ENCODE results near the gene TACO1.

Gene TACO1

DNA sequence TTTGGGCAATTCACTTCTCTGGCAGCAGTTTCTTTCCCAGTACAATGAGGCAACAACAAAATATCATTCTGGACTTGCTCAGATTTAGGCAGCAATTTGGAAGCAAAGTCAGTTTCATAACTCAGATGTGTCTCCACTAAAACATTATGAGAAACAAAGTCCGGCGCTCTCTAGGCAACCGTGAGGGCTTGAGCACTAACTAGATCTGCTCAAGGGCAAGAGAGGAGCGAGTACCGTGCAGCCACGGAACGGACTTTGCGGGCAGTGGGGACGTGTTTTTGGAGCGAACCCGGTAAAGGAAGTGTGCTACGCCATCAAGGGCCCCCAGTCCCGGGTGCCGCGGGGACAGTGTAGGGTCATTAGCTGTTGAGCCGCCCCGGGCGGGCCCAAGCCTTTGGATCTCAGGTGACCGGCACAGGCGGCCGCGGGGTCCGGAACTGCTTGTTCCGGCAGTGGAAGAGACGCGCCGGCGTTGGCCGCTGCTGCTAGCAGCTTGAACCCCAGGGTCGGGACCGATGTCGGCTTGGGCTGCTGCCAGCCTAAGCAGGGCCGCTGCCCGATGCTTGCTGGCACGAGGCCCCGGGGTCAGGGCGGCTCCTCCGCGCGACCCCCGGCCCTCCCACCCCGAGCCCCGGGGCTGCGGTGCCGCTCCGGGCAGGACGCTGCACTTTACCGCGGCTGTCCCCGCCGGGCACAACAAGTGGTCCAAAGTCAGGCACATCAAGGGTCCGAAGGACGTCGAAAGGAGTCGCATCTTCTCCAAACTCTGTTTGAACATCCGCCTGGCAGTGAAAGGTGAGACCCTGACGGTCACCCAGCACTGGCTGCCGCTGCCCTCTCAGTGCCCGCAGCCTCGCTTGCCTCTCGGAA, at the start of gene TACO1:
TSS of gene TACO1 (plus strand) at position 327 of the 870 bp plus-strand sequence. CDS start at position 516, 189 bp downstream.
- DNase-seq, result peak; percentile 91

DNA sequence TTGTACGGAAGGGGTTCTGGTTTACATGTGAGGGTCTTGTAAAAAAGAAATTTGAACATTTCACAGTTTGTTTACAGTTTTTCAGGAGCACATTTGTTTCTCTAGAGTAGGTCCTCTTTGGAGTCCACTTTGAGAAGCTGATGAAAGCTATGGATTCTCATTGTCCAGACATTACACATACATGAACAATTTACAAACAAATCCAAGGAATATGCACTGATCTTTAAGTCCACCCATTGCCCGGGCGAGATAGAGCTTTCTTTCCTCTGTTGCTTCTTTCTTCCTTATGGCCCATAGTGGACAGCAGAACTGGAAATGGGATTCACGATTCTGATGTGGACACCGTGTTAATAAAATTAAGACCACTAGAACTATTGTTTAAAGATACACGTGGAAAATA, 48.5 kb upstream of the TACO1 start:
- no peak for DNase-seq

DNA sequence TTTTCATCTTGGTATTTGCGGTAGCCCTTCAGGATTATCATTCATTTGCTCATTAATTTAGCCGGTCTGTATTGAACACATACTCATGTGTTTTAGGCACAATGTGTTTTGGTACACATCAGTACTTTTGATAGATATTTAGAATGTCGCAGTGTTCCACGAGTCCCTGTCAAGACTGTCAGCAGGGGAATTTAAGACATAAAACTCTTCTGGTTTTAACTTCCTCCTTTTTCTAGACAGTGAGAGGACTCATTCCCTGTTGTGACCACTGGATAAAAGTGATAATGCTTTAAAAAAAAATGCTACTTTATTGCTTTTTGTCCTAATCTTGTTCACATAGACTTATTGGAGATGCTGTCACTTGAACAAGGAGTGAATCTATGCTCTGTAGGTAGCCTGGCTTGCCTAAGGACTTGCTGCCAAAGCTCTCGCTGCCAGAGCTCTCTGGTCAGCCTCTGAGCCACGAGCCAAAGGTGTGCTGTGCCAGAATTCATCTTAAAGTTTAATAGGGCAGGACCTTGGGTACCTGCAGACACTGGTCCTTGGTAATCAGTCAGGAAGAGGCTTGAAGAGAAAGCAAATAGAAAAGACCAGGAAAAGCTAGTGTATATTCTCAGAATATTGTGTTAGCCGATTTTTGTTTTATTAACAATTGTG, 45.1 kb upstream of the TACO1 start:
- DNase-seq, result no peak

DNA sequence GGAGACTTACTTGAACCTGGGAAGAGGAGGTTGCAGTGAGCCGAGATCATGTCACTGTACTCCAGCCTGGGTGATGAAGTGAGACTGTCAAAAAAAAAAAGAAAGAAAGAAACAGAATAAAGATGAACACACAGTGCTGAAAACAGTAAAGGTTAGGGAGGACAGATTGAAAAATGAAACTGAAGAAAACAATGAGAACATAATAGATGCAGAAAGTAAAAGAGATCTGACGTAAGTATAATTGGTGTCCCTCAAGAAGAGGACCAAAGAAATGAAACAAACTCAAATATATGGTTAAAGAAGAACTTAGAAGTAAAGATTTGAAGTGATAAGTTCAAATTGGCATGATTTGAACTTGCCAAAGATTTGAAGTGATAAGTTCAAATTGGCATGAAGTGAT, 43.3 kb upstream of the TACO1 start:
- DNase-seq, result no peak

DNA sequence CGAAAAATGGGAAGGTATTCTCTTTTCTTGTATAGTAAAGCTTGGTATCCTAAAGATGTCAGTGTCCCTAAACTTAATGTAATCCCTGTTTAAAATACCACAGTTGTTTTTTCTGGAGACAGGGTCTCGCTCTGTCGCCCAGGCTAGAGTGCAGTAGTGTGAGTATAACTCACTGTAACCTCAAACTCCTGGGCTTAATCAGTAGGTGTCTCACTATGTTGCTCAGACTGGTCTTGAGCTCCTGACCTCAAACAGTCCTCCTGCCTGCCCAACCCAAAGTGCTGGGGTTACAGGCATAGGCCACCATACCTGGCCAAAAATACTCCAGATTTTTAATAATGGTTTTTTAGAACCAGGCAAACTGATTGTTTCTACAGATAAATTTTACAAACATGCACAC, 42.3 kb upstream of the TACO1 start:
- no peak for DNase-seq

DNA sequence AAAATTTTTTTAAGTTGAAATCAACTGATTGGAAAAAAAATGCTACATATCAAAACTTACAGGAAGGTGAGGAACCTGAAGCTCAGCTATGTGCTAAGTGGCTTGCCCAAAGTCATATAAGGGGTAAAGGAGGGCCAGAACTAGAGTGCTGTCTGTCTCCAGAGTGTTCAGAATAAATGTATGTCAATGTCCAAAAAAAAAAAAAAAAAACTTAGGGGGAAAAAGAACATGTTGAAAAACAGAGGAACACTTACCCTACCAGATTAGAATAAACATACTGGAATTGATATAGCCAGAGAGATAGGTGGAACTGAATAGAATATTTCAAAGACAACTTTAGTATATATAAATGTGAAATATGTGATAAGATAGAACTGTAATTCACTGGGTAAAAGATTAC, 38.9 kb upstream of the TACO1 start:
- DNase-seq, result no peak

DNA sequence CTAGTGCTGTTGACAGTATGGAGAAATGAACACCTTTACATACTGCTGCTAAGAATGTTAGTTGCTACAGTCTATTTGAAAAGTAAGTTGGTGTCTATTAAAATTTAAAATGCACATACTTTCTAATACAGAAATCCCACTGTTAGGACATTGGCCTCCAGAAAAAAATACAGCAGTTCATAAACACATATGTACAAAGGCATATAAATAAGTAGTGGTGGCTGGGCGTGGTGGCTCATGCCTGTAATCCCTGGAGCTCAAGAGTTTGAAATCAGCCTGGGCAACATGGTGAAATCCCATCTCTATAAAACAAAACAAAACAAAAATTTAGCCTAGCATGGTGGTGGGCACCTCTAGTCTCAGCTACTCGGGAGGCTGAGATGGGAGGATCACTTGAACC, 37.4 kb upstream of the TACO1 start:
- no peak for DNase-seq

DNA sequence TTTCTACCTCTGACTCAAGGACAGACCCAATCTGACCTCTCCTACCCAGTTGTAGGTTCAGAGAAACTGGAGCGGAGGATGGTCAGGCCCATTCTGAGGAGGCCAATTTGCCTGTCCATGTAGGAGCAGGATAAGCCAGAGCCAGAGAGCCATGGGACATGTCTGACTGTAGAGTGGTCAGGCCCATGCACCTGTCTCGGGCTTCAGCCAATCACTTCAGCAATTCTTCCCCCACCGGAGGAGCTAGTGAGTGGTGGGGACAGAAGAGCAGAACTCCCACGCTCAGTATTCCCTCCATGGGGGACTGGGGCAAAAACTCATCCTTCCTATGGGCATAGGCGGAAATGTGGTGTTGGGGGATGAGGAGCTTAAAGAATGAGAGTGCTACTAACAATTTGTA, 36.1 kb upstream of the TACO1 start:
- no peak for DNase-seq

DNA sequence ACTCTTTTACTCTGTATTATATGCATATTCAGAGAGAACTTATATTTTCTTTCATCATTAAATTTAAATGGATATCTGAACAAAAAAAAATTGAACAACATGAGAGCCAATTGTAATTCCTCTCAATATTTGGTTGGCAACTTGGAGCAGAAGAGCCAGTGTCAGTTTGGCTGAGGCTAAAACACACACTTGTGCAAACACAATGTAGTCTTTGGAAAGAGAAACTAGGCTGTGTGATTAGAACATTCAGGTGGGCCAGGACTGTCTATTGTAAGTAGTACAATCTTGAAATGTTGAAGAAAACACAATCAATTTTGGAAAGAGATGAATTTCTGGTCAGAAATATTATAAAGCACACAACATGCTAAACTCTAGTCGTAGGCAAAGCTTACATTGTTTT, 33.5 kb upstream of the TACO1 start:
- no peak for DNase-seq

DNA sequence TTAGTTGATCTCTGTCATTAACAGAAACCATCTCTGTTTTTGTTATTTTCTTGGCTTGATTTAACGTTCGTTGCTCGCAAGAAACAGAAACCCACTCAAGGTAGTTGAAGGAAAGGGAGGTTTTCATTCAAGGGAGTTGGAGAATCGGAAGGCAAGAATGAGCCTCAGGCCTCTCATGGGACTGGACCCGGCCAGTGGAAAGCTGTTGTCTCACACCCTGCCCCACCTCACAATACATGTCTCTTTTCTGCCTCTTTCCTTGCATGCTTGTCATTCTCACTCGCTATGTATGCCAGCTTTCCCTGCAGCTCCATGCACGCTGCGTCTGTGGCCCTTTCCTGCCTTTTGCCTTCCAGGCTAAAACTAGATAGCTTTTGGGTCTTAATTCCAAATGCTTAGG, 32.1 kb upstream of the TACO1 start:
- no peak for DNase-seq

DNA sequence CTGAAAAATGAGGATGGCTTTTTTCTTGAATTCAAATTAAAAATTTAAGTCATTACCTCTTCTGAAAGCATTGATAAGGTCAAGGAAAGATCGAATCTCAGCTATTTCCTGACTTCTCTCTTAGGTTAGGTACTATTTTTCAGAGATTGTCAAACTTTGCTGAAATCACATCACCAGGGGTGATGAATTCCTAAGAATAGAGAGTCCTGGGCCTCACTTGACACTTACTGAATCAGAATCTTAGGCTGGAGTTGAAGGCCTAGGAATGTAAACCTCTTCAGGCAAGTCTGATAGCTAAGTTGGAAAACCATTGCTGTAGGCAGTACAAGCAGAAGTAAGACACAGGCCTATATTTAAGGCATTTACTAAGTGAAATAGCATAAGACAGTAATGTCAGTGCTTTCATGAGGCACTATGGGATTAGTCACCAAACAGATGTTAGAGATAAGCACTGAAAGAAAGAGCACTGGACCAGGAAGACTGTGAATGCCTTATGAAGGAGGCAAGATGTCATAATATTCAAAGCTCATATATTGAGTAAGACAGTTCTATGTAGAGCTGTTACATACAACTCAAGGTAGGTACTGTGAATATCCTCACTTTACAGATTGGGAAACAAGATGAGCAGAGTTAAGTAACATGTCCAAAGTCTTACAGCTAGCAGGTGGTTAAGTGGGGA, 28.9 kb upstream of the TACO1 start:
- no peak for DNase-seq

DNA sequence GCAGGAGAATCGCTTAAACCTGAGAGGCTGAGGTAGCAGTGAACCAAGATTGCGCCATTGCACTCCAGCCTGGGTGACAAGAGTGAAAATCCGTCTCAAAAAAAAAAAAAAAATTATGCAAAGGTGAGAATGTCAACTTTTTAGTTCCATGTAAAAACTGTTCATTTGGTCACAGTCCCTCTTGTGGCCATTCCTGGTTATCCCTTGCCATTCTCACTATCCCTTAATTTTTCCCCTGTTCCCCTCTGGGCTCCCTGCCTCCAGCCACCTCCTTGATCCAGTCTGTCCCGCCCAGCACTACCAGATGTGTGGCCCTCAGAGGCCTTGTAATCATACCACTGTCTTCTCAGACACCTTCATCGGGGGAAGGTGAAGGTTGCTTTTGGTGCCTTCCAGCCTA, 27.1 kb upstream of the TACO1 start:
- DNase-seq, result no peak

DNA sequence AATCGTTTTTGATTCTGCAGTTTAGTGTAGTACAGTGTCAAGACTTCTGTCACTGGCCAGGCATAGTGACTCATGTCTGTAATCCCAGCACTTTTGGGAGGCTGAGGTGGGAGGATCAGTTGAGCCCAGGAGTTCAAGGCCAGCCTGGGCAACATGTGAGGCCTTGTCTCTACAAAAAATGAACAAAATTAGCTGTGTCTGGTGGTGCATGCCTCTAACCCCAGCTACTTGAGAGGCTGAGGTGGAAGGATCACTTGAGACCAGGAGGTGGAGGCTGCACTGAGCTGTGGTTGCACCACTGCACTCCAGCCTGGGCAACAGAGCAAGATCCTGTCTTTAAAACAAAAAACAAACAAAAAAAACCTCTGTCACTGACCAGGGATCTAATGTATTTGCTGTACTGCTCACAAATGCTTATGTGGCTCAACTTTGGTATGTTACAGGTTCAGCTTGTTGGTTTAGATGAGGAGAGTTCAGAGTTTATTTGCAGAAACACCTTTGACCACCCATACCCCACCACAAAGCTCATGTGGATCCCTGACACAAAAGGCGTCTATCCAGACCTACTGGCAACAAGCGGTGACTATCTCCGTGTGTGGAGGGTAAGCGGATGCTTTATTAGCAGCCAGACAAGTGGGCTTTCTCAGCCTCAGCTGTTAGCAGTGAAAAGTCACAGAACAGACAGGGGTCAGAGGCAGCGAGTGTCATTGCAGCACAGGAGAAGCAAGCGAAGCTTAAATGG, 22.5 kb upstream of the TACO1 start:
- DNase-seq, result no peak

DNA sequence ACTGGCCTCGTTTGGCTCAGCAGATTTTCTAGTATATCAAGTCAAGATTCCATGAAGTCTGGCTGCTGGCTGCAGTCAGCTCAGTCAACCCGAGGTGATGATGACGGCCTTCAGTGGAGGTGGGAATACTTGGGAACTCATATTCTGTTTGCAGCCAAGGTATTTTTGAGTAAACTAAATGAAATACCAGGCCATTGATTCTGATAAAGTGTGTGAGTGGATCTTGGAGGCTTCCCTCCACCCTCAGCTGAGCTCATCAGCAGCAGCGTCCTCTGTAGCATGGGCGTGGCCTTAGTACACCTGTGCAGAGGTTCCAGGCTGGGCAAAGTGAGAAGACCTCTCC, 22.0 kb upstream of the TACO1 start:
- DNase-seq, result no peak

DNA sequence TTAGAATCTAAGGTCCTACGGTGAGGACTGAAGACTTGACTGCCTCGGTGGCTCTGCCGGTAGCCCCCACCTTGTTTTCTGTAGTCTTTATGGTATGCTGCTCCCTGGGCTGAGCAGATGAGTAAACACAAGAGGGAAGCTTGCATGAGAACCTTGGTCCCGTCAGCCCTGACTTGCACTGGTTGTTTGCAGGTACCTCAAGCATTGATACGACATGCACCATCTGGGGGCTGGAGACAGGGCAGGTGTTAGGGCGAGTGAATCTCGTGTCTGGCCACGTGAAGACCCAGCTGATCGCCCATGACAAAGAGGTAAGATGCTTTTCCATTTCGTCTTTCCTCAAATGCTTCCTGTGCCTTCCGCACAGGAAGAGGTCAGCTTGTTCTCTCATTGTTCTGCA, 21.1 kb upstream of the TACO1 start:
- no peak for DNase-seq

DNA sequence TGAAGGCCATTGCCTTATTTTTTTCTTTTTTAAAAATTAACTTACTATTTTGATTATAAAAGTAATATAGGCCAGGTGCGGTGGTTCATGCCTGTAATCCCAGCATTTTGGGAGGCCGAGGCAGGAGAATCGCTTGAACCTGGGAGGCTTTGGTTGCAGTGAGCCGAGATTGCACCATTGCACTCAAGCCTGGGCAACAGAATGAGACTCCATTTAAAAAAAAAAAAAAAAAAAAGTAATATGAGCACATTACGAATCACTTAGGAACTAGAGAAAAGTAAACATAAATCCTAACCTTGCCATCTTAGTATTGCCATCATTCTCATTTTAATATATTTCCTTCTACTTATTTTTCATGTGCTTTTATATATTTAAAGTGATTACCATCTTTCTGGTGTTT, 12.9 kb upstream of the TACO1 start:
- no peak for DNase-seq

DNA sequence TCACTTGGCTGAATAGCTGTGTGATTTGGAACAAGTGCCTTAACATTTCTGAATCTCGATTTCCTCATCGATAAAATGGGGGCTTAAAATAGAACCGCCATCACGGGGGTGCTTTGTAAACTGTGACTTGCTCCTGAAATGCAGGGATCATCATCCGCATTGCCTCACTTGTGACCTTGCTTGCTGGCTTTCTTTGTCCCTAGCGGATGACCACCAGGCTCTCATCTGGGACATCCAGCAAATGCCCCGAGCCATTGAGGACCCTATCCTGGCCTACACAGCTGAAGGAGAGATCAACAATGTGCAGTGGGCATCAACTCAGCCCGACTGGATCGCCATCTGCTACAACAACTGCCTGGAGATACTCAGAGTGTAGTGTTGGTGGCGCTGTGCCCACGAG, 11.9 kb upstream of the TACO1 start:
- no peak for DNase-seq

DNA sequence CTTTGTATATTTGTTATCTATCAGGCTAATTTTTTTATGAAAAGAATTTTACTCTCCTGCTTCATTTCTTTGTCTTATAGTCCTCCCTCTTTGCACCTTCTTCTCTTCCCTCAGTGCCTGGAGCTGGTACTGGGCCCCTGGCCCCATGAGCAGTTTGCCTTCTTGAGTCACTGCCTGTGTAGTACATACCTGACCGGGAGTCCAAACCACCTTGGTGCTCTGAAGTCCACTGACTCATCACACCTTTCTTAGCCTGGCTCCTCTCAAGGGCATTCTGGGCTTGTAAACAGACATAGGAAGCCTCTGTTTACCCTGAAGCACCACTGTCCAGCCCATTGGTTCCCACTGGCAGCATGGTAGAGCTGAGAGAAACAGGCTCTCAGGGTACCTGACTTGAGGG, 11.0 kb upstream of the TACO1 start:
- no peak for DNase-seq

DNA sequence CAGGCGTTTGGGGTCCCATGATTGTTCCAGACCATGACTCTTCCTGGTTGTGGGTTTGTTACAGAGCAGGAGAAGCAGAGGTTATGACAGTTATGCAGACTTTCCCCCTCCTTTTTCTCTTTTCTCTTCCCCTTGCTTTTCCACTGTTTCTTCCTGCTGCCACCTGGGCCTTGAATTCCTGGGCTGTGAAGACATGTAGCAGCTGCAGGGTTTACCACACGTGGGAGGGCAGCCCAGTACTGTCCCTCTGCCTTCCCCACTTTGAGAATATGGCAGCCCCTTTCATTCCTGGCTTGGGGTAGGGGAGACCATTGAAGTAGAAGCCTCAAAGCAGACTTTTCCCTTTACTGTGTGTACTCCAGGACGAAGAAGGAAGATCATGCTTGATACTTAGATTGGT, 7.9 kb upstream of the TACO1 start:
- DNase-seq, result no peak

DNA sequence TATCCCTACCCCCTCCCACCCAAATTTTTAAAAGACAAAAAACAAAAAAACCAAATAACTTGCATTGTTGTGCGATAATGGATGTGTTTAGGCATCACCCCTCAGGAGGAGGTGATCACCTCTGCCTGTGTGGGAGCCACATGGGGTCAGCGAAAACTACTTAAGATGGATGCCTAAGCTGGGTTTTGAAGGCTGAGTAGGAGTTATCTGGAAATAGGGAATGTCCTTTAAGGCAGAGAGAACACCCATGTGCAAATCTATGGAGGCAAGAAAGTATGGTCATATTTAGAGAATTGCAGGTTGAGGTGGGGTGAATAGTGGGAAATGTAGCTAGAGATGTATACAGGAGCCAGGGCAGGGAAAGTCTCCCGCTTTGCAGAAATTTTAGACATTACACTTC, 5.6 kb upstream of the TACO1 start:
- DNase-seq, result no peak

DNA sequence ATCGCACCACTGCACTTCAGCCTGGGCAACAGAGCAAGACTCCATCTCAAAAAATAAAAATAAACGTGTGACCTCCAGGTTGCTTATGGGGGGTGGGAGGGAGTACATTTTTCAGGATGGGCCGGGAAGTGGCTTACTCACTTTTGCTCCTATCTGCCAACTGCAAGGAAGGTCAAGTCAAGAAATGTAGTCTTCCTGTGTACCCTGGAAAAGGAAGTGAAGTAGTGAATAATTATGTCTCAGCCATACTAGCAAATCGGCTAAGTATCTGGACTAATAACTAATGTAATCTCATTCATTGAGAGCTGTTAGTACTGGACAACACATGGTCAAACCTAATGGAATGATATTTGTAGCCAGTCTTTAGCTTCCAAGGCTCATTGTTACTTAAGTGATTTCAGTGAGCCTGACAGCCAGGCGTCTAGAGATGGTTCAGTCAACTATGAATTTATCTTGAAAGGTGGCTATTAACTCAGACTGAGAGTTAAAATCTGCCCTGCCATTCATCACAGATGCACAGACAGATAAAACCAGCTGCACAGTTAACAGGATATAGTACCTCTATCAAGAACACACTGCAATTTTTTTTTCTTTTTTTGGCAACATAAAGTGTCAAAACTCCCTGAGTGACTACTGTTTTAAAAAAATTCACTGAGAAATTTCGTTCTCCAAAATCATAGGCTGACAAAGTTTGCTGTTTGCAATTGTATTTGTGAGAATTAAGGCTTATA, 3.7 kb upstream of the TACO1 start:
- no peak for DNase-seq

DNA sequence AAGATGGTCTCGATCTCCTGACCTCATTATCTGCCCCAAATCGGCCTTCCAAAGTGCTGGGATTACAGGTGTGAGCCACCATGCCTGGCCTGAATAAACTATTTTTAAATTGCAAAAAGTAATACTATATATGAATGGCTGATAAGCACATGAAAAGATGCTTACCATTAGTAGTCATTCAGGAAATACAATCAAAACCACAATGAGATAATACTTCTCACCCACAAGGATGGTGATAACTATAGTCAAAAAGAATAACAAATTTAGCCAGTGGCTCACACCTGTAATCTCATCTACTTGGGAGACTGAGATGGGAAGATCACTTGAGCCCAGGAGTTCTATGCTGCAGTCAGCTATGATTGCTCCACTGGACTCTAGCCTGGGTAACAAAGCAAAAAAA, 2.4 kb upstream of the TACO1 start:
- no peak for DNase-seq

All from right forelimb (tissue), 1 donor.